GM18508 (cell line): ENCODE data around the gene COL6A5.
"Not testable (repeated sequence)": the region's sequence is repeated elsewhere in the genome, so short reads cannot be mapped to it uniquely, and the experiment has no call there.

ENCODE experiments used
- ATAC-seq: cut with Tn5 transposase; IDR thresholded peaks from one replicate; pipeline ENCODE4 v1.9.1; 2021; ENCODE audit warnings: moderate number of reproducible peaks; ENCODE audit not compliant: insufficient read depth, unreplicated experiment

Gene COL6A5

GRCh38 chr3:130430266-130430665 lies 84.8 kb downstream of the COL6A5 start:
- no peak for ATAC-seq

DNA sequence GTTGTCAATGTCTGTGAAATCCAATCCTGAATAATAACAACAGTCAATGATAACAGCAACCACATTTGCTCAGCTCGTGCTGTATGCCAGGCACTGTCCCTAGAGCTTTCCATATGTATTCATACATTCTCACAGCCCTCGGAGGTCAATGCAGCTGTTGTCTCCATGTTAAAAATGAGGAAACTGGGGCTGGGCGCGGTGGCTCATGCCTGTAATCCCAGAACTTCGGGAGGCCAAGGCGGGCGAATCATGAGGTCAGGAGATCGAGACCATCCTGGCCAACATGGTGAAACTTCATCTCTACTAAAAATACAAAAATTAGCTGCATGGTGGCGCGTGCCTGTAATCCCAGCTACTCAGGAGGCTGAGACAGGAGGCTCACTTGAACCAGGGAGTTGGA lies 86.6 kb downstream of the COL6A5 start:
- ATAC-seq: not testable (repeated sequence)

- no peak for ATAC-seq
Observed at GRCh38 chr3:130433306-130433705, 87.8 kb downstream of the COL6A5 start.

GRCh38 chr3:130442284-130442683 lies 96.8 kb downstream of the COL6A5 start:
- no peak for ATAC-seq

- not testable (repeated sequence) for ATAC-seq
Observed at GRCh38 chr3:130446840-130447239, 101.4 kb downstream of the COL6A5 start.

DNA sequence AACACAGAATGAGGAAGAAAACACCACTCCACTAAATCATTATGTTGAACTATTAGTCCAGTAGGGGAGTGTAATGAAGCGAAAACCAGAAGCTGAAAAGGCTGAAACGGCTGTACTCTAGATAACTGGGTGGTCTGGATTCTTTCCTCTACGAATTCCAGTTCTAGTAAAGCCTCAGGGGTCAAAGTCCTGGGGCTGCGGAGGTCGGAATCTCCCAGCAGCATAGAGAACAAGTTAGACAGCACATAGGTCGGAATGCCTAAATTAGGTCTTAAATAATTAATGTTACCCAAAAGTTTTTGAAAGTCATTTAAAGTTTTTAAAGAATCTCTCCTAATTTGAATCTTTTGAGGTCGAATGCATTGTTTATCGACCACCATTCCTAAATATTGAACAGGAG lies 102.7 kb downstream of the COL6A5 start:
- ATAC-seq: not testable (repeated sequence)

DNA sequence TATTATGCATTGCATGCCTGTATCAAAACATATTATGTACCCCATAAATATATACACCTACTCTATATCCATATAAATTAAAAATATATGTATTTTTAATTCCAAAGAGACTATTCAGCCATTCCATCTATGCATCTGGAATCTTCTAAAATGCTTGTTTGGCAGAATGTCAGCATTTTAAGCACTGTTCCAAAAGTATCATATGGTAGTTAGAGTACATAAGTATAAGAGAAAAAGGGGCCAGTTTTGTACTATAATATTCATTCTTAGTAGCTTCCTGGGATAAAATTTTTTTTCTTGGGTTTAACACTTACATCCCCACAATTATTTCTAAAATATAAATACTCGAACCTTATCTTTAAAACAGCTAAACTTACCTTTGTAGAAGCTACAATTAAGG lies 111.1 kb downstream of the COL6A5 start:
- no peak for ATAC-seq

- ATAC-seq: no peak
Observed at GRCh38 chr3:130457671-130458070, 112.2 kb downstream of the COL6A5 start.

DNA sequence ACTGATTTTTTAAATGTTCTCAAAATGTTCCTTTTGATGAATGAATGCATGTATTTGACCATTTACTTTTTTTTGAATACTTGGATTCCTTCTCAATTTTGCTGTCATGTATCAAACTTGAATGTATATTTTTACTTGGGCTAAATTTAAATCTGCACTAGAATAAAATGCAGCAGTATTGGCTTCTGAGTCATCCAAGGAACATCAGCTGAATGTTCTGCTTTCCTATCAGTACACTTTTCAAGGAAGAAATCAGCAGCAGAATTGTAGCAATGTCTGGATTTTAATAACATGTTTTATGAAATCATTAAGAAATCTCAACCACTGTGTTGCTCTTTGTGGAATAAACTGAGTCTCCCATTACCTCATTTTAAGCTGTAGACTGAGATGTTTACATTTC lies 114.5 kb downstream of the COL6A5 start:
- ATAC-seq: no peak

DNA sequence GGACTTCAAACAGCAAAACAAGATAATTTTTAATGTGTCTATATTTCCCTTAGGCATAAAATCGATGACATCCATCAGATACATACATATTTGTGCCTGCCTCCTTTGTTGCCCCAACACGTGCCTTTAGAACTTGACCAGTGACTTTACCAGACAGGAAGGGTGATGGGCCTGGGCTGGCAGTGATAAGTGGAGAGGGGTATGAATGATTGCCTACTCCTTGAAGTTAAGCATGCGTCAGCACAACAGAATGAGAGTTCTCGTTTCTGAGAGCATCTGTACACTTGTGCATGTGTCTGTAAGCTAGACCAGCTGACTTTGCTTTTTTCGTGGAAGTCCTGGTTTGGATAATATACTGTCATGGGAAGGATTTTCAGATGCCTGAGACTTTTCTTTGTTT lies 116.6 kb downstream of the COL6A5 start:
- ATAC-seq: no peak

DNA sequence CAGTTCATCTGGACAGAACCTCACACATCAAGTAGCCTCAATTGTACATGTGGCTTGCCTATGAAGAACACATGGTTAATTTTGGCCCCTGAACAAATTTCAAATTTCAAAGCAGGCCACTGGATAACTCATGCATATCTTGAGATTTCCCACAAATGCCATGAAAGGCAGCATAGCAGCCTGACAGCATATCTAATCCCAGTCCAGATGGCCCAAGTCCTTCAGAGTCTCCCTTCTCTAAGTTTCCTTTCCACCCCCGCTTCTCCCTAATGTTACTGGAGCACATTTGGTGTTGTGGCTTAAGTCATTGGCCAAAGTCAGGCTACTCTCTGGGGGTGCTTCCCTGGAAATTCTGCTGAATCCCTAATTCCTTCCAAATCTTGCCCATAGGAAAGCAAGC lies 117.7 kb downstream of the COL6A5 start:
- ATAC-seq: no peak

- no peak for ATAC-seq
Observed at GRCh38 chr3:130465521-130465920, 120.0 kb downstream of the COL6A5 start.

DNA sequence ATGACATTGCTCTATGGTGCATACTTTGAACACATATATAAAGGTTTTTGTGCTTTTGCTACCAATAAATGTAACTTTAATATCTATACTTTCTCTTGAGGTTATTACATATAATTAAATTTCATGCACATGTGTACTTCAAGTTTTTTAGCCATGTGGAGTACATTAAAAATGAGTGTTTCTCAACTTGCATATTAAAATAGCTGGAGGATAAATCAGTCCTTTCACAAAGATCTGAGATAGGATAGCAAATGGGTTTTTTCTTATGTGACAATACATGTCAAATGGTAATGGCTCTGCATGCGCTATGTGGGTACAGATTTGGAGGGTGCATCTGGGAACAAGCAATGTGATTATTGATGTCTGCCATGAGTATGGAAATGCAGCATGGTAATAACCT lies 122.8 kb downstream of the COL6A5 start:
- ATAC-seq: no peak

DNA sequence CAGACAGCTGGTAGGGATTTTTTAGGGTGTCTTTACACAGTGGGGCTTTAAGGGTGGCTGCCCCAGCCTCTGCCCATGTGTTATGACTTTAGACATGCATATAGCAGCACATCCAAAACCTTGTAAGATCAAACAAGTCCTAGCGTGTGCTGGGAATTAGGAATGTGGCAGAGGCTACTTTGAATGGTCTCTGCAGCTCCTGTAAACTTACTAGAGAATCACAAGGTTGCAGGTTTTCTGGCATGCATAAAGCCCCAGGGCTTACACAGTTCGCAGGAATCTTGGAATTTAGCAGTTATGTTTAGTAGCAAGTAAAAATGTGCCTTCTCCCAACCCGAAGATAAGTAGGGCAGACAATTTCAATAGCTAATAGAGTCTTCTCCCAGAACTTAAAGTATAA lies 124.7 kb downstream of the COL6A5 start:
- no peak for ATAC-seq

DNA sequence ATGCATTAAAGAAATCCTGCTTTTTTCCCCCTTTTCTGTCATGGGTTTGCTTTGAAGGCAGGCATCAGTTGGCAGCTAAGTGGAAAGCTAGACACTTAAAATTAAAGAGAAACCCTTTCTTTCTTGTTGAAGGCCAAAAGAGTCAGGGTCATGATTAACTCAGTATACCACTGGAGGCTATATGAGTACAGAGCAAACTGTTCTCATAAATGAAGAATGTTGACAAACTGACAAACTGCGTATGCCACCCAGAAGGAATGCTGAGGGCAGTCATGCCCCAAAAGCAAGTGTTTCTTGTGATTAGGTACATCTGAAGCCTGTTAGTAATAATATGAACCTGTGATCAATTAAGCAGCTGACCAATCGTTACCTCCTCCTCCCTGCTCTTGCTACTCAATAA lies 127.9 kb downstream of the COL6A5 start:
- ATAC-seq: no peak

- no peak for ATAC-seq
Observed at GRCh38 chr3:130480736-130481135, 135.3 kb downstream of the COL6A5 start.

DNA sequence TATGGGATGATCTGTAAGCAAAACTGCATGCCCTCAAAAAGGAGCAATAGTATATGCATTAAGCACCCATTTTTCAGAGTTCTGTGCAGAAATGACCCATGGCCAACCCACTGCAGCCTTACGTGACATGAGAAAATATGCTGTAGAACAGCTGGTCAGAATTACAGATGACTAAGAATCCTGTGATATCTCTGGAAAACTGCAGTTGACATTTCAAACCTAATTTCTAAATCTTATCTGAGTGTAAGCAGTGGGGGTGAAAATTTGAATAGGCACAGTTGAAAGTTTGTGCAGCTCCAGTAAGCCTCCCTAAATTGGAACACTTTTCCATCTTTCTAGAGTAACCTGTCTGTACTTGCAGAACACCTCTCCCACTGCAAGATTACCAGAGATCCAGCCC lies 142.8 kb downstream of the COL6A5 start:
- no peak for ATAC-seq

GRCh38 chr3:130488769-130489450 lies 143.4 kb downstream of the COL6A5 start:
- ATAC-seq: no peak

- ATAC-seq: no peak
Observed at GRCh38 chr3:130490241-130490640, 144.8 kb downstream of the COL6A5 start.

DNA sequence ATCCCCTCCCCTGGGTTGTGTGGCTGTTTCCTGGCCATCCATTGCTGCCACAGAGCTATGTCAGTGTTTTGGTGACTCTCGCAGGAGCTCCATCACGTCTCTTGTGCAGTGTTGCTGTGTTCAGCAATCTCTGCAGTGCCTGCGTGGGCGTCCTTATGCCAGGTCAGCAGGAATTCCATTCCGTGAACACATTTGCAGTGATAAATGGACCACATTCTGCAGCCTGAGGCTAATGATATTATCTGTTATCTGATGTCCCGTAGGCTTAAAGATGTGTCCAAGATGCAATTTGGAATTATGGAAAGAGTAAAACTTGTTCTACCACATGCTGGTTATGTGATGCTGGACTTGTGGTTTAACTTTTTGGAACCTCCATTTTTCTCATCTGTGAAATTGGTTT lies 146.0 kb downstream of the COL6A5 start:
- no peak for ATAC-seq

DNA sequence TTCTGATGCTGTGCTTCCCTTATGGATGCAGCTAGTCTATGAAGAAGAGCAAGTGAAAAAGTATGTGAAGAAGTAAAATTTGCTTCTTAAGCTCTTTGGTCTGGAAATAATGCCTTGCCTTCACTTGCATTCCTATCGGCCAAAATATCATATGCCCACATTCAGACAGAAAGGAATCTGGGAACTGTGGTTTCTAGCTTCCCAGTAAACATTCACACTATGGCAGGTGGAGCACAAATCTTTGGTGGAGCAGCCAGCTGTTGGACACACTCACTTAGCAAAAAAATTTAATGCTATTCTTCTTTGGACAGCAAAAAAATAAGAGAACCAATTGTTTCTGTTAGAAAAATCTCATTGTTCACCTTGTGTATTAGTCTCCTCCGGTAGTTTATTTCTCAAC lies 159.2 kb downstream of the COL6A5 start:
- ATAC-seq: no peak

GRCh38 chr3:130506031-130506430 lies 160.6 kb downstream of the COL6A5 start:
- ATAC-seq: no peak

- ATAC-seq: no peak
Observed at GRCh38 chr3:130507746-130508145, 162.3 kb downstream of the COL6A5 start.
